HG02943 (cell line): Measurements from ENCODE around the gene CCNJL.
"Not testable (repeated sequence)": the region's sequence is repeated elsewhere in the genome, so short reads cannot be mapped to it uniquely, and the experiment has no call there.

Source experiments
- ATAC-seq: cut with Tn5 transposase; IDR thresholded peaks from one replicate; pipeline ENCODE4 v1.9.1; 2021; ENCODE audit warnings: mild to moderate bottlenecking, low read depth, moderate library complexity; ENCODE audit not compliant: unreplicated experiment

CCNJL gene

GRCh38 chr5:160266752-160267345 is 45.5 kb downstream of the CCNJL start:
- ATAC-seq, result no peak

- no peak for ATAC-seq
Measured at GRCh38 chr5:160266044-160266443, 46.3 kb downstream of the CCNJL start.

- ATAC-seq, result no peak
Measured at GRCh38 chr5:160263326-160263855, 49.0 kb downstream of the CCNJL start.

- no peak for ATAC-seq
Measured at GRCh38 chr5:160262151-160263074, 50.0 kb downstream of the CCNJL start.

- peak; percentile 63 for ATAC-seq
Measured at GRCh38 chr5:160260881-160261815, 51.2 kb downstream of the CCNJL start.

GRCh38 chr5:160260006-160260775 is 52.2 kb downstream of the CCNJL start:
- no peak for ATAC-seq

- no peak for ATAC-seq
Measured at GRCh38 chr5:160259341-160259740, 53.0 kb downstream of the CCNJL start.

- no peak for ATAC-seq
Measured at GRCh38 chr5:160254706-160255105, 57.7 kb downstream of the CCNJL start.

- no peak for ATAC-seq
Measured at GRCh38 chr5:160253441-160253840, 58.9 kb downstream of the CCNJL start.

GRCh38 chr5:160252916-160253315 is 59.4 kb downstream of the CCNJL start:
- ATAC-seq, result no peak

- ATAC-seq, result no peak
Measured at GRCh38 chr5:160251406-160252155, 60.8 kb downstream of the CCNJL start.

- no peak for ATAC-seq
Measured at GRCh38 chr5:160250826-160251225, 61.5 kb downstream of the CCNJL start.

GRCh38 chr5:160250226-160250625 is 62.1 kb downstream of the CCNJL start:
- ATAC-seq, result no peak

- ATAC-seq, result not testable (repeated sequence)
Measured at GRCh38 chr5:160249570-160249969, 62.8 kb downstream of the CCNJL start.

GRCh38 chr5:160245506-160246086 is 66.8 kb downstream of the CCNJL start:
- no peak for ATAC-seq

- ATAC-seq, result no peak
Measured at GRCh38 chr5:160242145-160242544, 70.2 kb downstream of the CCNJL start.

GRCh38 chr5:160240350-160240749 is 72.0 kb downstream of the CCNJL start:
- no peak for ATAC-seq

GRCh38 chr5:160237571-160238093 is 74.7 kb downstream of the CCNJL start:
- no peak for ATAC-seq
